ENCODE data around the gene FXYD5. TPM values are rescaled to one million over a fixed set of nuclear protein-coding genes. Genes with fewer than 3 reads are reported as not detected.

The FXYD5 gene
- polyA plus RNA-seq, 1 donor = 53.4 TPM

DNA sequence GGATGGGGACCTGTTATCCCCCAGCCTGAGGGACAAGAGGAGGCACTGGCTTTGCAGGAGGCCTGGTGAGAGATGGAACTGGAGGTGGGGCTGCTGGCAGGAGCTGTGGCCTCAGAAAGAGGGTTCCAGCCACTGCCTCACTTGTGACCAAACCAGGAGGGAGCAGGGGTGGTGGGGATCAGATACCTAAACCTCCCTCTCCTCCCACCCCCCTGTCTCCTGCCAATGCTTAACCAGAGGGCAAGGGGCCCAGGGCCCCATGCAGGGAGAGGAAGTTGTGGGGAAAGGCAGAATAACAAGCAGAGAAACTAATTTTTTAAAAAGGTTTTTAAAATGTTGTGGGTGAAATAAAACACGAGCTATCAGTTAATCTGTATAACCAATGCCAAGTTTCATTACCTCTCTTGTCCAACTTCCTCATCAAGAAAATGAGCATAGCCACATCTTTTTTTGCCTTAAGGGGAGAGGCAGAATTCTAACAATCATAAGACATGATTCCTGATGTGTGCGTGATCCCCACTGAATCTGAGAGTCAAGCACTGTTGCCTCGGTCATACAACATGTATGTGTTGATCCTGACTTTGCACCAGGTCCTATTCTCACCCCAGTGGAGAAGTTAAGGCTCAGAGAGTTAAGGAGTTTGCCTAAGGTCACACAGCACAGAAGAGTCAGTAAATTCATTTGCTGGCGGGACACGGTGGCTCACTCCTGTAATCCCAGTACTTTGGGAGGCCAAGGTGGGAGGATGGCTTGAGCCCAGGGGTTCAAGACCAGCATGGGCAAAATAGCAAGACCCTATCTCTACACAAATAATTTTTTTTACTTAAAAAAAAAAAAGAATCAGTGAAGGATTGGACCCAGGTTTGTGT lies 12.9 kb downstream of the FXYD5 start:
- Histone ChIP-seq H3K4me1 (ENCODE audit: control insufficient read depth, insufficient read depth, low read length) (no peaks in the 10 kb centered on the region), H3K4me3 (ENCODE audit: low read length) (no peak overlapping the region), H3K9me3 (ENCODE audit: control insufficient read depth, low read depth, low read length) (peaks cover 18% of the 10 kb centered on the region), H3K27ac (ENCODE audit: low read length) (no peak overlapping the region), H3K36me3 (ENCODE audit: control insufficient read depth, insufficient read depth, low read length) (peaks cover 7% of the 10 kb centered on the region), H3K27me3 (ENCODE audit: control insufficient read depth, insufficient read depth, low read length) (no peaks in the 10 kb centered on the region)
- DNase-seq = no peak
- 67% methylated on average over 1 of the region's 5 CpGs for WGBS (ENCODE audit: insufficient coverage, low lambda C conversion rate)

- peaks cover 19% of the 10 kb centered on the region for H3K9me3 ChIP-seq (ENCODE audit: control insufficient read depth, low read depth, low read length)
- no peaks in the 10 kb centered on the region for H3K4me1 ChIP-seq (ENCODE audit: control insufficient read depth, insufficient read depth, low read length)
- no peak for DNase-seq
- no peaks in the 10 kb centered on the region for H3K27me3 ChIP-seq (ENCODE audit: control insufficient read depth, insufficient read depth, low read length)
- H3K4me3 ChIP-seq (ENCODE audit: low read length) = no peak overlapping the region
- no CpG with 5 or more reads among the region's 3 CpGs for WGBS (ENCODE audit: insufficient coverage, low lambda C conversion rate)
- peaks cover 7% of the 10 kb centered on the region for H3K36me3 ChIP-seq (ENCODE audit: control insufficient read depth, insufficient read depth, low read length)
- no peak overlapping the region for H3K27ac ChIP-seq (ENCODE audit: low read length)
Observed at GRCh38 chr19:35168196-35168595, 13.7 kb downstream of the FXYD5 start.

- no peak for DNase-seq
- no peaks in the 10 kb centered on the region for H3K27me3 ChIP-seq (ENCODE audit: control insufficient read depth, insufficient read depth, low read length)
- WGBS (ENCODE audit: insufficient coverage, low lambda C conversion rate) = no CpG with 5 or more reads among the region's 18 CpGs
Observed at GRCh38 chr19:35169221-35169995, 14.9 kb downstream of the FXYD5 start.

GRCh38 chr19:35170359-35171061 lies 16.0 kb downstream of the FXYD5 start:
- Histone ChIP-seq H3K4me1 (ENCODE audit: control insufficient read depth, insufficient read depth, low read length) (no peaks in the 10 kb centered on the region), H3K36me3 (ENCODE audit: control insufficient read depth, insufficient read depth, low read length) (peaks cover 5% of the 10 kb centered on the region), H3K4me3 (ENCODE audit: low read length) (no peak overlapping the region), H3K9me3 (ENCODE audit: control insufficient read depth, low read depth, low read length) (peaks cover 13% of the 10 kb centered on the region), H3K27me3 (ENCODE audit: control insufficient read depth, insufficient read depth, low read length) (no peaks in the 10 kb centered on the region), H3K27ac (ENCODE audit: low read length) (no peak overlapping the region)
- no peak for DNase-seq
- no CpG with 5 or more reads among the region's 7 CpGs for WGBS (ENCODE audit: insufficient coverage, low lambda C conversion rate)

More at GRCh38 chr19:35169221-35169995, 14.9 kb downstream of the FXYD5 start:
- H3K9me3 ChIP-seq (ENCODE audit: control insufficient read depth, low read depth, low read length) = peaks cover 13% of the 10 kb centered on the region
- no peaks in the 10 kb centered on the region for H3K4me1 ChIP-seq (ENCODE audit: control insufficient read depth, insufficient read depth, low read length)
- H3K4me3 ChIP-seq (ENCODE audit: low read length) = no peak overlapping the region
- H3K36me3 ChIP-seq (ENCODE audit: control insufficient read depth, insufficient read depth, low read length) = peaks cover 7% of the 10 kb centered on the region
- no peak overlapping the region for H3K27ac ChIP-seq (ENCODE audit: low read length)

GRCh38 chr19:35171730-35172129 lies 17.2 kb downstream of the FXYD5 start:
- H3K9me3 ChIP-seq (ENCODE audit: control insufficient read depth, low read depth, low read length) = peaks cover 6% of the 10 kb centered on the region
- DNase-seq = no peak
- peaks cover 4% of the 10 kb centered on the region for H3K4me1 ChIP-seq (ENCODE audit: control insufficient read depth, insufficient read depth, low read length)
- H3K27ac ChIP-seq (ENCODE audit: low read length) = no peak overlapping the region
- no peaks in the 10 kb centered on the region for H3K27me3 ChIP-seq (ENCODE audit: control insufficient read depth, insufficient read depth, low read length)
- WGBS (ENCODE audit: insufficient coverage, low lambda C conversion rate) = no CpG with 5 or more reads among the region's 3 CpGs
- peaks cover under 1% of the 10 kb centered on the region for H3K36me3 ChIP-seq (ENCODE audit: control insufficient read depth, insufficient read depth, low read length)
- no peak overlapping the region for H3K4me3 ChIP-seq (ENCODE audit: low read length)

- no peak for DNase-seq
- Histone ChIP-seq H3K27me3 (ENCODE audit: control insufficient read depth, insufficient read depth, low read length) (no peaks in the 10 kb centered on the region), H3K36me3 (ENCODE audit: control insufficient read depth, insufficient read depth, low read length) (no peaks in the 10 kb centered on the region), H3K27ac (ENCODE audit: low read length) (no peak overlapping the region), H3K4me1 (ENCODE audit: control insufficient read depth, insufficient read depth, low read length) (peaks cover 4% of the 10 kb centered on the region), H3K9me3 (ENCODE audit: control insufficient read depth, low read depth, low read length) (peaks cover 6% of the 10 kb centered on the region), H3K4me3 (ENCODE audit: low read length) (no peak overlapping the region)
- 100% methylated on average over 5 of the region's 6 CpGs for WGBS (ENCODE audit: insufficient coverage, low lambda C conversion rate)
Observed at GRCh38 chr19:35174226-35174625, 19.7 kb downstream of the FXYD5 start.

- no peak for DNase-seq
- peaks cover 6% of the 10 kb centered on the region for H3K9me3 ChIP-seq (ENCODE audit: control insufficient read depth, low read depth, low read length)
- H3K4me3 ChIP-seq (ENCODE audit: low read length) = no peak overlapping the region
- no peaks in the 10 kb centered on the region for H3K27me3 ChIP-seq (ENCODE audit: control insufficient read depth, insufficient read depth, low read length)
- H3K4me1 ChIP-seq (ENCODE audit: control insufficient read depth, insufficient read depth, low read length) = peaks cover 4% of the 10 kb centered on the region
- WGBS (ENCODE audit: insufficient coverage, low lambda C conversion rate) = no CpG with 5 or more reads among the region's 3 CpGs
- H3K36me3 ChIP-seq (ENCODE audit: control insufficient read depth, insufficient read depth, low read length) = no peaks in the 10 kb centered on the region
- no peak overlapping the region for H3K27ac ChIP-seq (ENCODE audit: low read length)
Observed at GRCh38 chr19:35176181-35176570, 21.6 kb downstream of the FXYD5 start.

- Histone ChIP-seq H3K4me1 (ENCODE audit: control insufficient read depth, insufficient read depth, low read length) (peaks cover 4% of the 10 kb centered on the region), H3K36me3 (ENCODE audit: control insufficient read depth, insufficient read depth, low read length) (no peaks in the 10 kb centered on the region), H3K27ac (ENCODE audit: low read length) (no peak overlapping the region), H3K9me3 (ENCODE audit: control insufficient read depth, low read depth, low read length) (no peaks in the 10 kb centered on the region), H3K4me3 (ENCODE audit: low read length) (no peak overlapping the region), H3K27me3 (ENCODE audit: control insufficient read depth, insufficient read depth, low read length) (no peaks in the 10 kb centered on the region)
- DNase-seq = no peak
- no CpG with 5 or more reads among the region's 7 CpGs for WGBS (ENCODE audit: insufficient coverage, low lambda C conversion rate)
Observed at GRCh38 chr19:35177377-35178274, 23.1 kb downstream of the FXYD5 start.

DNA sequence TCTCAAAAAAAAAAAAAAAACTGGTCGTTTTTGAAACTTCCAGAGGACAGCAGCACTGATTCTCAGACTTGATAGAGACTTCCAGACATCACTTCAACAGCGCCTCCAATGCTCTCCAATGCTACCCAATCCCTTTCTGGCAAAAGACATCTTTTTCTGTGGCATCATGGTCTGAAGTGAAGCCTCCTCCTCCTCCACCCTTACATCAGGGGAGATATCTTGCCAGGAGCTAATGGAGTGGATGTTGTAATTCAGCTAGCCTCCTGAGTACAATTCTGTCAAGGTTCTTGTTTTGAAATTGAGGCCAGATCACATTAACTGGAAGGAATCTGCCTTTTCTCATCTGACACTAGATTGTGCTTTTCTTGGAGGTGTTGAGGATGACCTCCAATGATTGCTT lies 24.2 kb downstream of the FXYD5 start:
- DNase-seq = no peak
- no peak overlapping the region for H3K4me3 ChIP-seq (ENCODE audit: low read length)
- H3K9me3 ChIP-seq (ENCODE audit: control insufficient read depth, low read depth, low read length) = no peaks in the 10 kb centered on the region
- no CpG with 5 or more reads among the region's 2 CpGs for WGBS (ENCODE audit: insufficient coverage, low lambda C conversion rate)
- no peak overlapping the region for H3K27ac ChIP-seq (ENCODE audit: low read length)
- H3K27me3 ChIP-seq (ENCODE audit: control insufficient read depth, insufficient read depth, low read length) = no peaks in the 10 kb centered on the region
- no peaks in the 10 kb centered on the region for H3K36me3 ChIP-seq (ENCODE audit: control insufficient read depth, insufficient read depth, low read length)
- H3K4me1 ChIP-seq (ENCODE audit: control insufficient read depth, insufficient read depth, low read length) = peaks cover 4% of the 10 kb centered on the region
